ENCODE data around the gene AARSD1. TPM values are rescaled to one million over a fixed set of nuclear protein-coding genes. Genes with fewer than 3 reads are reported as not detected.
"Not testable (repeated sequence)": the region's sequence is repeated elsewhere in the genome, so short reads cannot be mapped to it uniquely, and the experiment has no call there.

The AARSD1 gene
- total RNA-seq, 1 experiment from 2014 or later, result 96.6 TPM

DNA sequence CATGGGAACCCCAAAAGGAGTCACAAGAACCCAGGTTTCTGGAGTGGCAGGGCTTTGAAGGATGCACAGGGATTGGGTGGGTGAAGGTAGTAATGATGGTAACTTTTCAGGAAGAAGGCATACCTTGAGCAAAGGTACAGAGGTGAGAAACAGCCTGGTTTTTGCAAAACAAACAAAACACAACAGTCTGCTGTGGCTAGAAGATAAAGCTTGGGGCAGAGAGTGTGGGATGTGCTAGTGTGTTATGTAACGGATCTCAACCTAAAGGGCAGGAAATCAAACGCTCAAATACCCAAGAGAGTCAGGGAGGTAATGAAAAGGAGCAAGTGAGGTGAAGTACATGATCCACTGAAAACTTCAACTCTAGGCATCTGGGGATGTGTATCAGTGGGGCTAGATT, 11.0 kb upstream of the AARSD1 start:
- H3K9me3 Mint-ChIP-seq (ENCODE audit: low read depth, unreplicated experiment), result no peaks in the 10 kb centered on the region
- H3K27me3 Mint-ChIP-seq (ENCODE audit: unreplicated experiment), result no peaks in the 10 kb centered on the region
- CTCF ChIA-PET, result interaction anchor here (0.7 kb wide), 1 partner anchor 11 kb away, joined by 7 read pairs; no protein-coding TSS in a partner anchor
- peaks cover 7% of the 10 kb centered on the region for H3K36me3 Mint-ChIP-seq (ENCODE audit: insufficient read depth, unreplicated experiment)
- no peak overlapping the region for H3K27ac Mint-ChIP-seq (ENCODE audit: unreplicated experiment)
- TF ChIP-seq, protein P1, sequence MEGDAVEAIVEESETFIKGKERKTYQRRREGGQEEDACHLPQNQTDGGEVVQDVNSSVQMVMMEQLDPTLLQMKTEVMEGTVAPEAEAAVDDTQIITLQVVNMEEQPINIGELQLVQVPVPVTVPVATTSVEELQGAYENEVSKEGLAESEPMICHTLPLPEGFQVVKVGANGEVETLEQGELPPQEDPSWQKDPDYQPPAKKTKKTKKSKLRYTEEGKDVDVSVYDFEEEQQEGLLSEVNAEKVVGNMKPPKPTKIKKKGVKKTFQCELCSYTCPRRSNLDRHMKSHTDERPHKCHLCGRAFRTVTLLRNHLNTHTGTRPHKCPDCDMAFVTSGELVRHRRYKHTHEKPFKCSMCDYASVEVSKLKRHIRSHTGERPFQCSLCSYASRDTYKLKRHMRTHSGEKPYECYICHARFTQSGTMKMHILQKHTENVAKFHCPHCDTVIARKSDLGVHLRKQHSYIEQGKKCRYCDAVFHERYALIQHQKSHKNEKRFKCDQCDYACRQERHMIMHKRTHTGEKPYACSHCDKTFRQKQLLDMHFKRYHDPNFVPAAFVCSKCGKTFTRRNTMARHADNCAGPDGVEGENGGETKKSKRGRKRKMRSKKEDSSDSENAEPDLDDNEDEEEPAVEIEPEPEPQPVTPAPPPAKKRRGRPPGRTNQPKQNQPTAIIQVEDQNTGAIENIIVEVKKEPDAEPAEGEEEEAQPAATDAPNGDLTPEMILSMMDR (IDR thresholded peaks at IDR 0.05; ENCODE audit: unreplicated experiment), result no peak
- H3K4me1 Mint-ChIP-seq (ENCODE audit: low read depth, unreplicated experiment), result peaks cover 9% of the 10 kb centered on the region
- no peak overlapping the region for H3K4me3 Mint-ChIP-seq (ENCODE audit: low read depth, unreplicated experiment)
- no TSS peak for BruUV-seq (replicated peaks)
- intact Hi-C loops (cut with micrococcal nuclease; ENCODE audit: unreplicated experiment), result no loop called here
- no peak for DNase-seq

GRCh38 chr17:42973323-42973722, 9.1 kb upstream of the AARSD1 start:
- BruUV-seq (replicated peaks); H3K36me3 Mint-ChIP-seq (ENCODE audit: insufficient read depth, unreplicated experiment); H3K4me1 Mint-ChIP-seq (ENCODE audit: low read depth, unreplicated experiment); H3K27ac Mint-ChIP-seq (ENCODE audit: unreplicated experiment); H3K4me3 Mint-ChIP-seq (ENCODE audit: low read depth, unreplicated experiment); H3K27me3 Mint-ChIP-seq (ENCODE audit: unreplicated experiment); intact Hi-C loops (cut with micrococcal nuclease; ENCODE audit: unreplicated experiment); CTCF ChIA-PET; DNase-seq; H3K9me3 Mint-ChIP-seq (ENCODE audit: low read depth, unreplicated experiment): not testable (repeated sequence)

- H3K4me3 Mint-ChIP-seq (ENCODE audit: low read depth, unreplicated experiment), result no peak overlapping the region
- H3K27me3 Mint-ChIP-seq (ENCODE audit: unreplicated experiment), result no peaks in the 10 kb centered on the region
- TF ChIP-seq, protein P1 (IDR thresholded peaks at IDR 0.05; ENCODE audit: unreplicated experiment), result no peak
- BruUV-seq (replicated peaks), result no TSS peak
- H3K4me1 Mint-ChIP-seq (ENCODE audit: low read depth, unreplicated experiment), result no peaks in the 10 kb centered on the region
- CTCF ChIA-PET, result interaction anchor here (1.0 kb wide), 1 partner anchor 8 kb away, joined by 3 read pairs; the partner anchor contains the start of genes PTGES3L and RUNDC1
- intact Hi-C loops (cut with micrococcal nuclease; ENCODE audit: unreplicated experiment), result no loop called here
- no peaks in the 10 kb centered on the region for H3K9me3 Mint-ChIP-seq (ENCODE audit: low read depth, unreplicated experiment)
- no peak overlapping the region for H3K27ac Mint-ChIP-seq (ENCODE audit: unreplicated experiment)
- no peaks in the 10 kb centered on the region for H3K36me3 Mint-ChIP-seq (ENCODE audit: insufficient read depth, unreplicated experiment)
- no peak for DNase-seq
Observed at GRCh38 chr17:42971589-42971988, 7.3 kb upstream of the AARSD1 start.

DNA sequence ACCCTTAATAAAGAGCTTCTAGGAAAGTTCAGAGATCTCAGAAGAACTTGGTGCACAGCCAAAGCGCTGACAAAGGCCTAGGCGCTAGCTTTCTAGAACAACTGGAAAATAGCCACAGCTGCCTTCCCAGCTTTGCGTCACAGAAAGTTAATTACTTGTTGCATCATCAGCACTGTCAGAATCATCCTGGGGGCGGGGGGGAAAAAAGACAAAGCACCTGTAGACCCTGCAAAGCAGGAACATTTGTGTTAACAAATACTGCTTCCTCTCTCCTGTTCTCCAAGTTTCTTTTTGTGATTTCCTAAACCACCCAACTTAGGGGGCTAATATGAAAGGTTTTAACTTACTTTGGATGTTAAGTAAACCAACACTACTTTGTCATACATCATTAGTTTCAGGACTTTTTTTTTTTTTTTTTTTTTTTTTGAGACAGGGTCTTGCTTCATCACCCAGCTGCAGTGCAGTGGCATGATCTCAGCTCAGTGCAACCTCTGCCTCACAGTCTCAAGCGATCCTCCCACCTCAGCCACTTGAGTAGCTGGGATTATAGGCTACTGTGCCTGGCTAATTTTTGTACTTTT, 4.8 kb upstream of the AARSD1 start:
- no TSS peak for BruUV-seq (replicated peaks)
- H3K27ac Mint-ChIP-seq (ENCODE audit: unreplicated experiment), result no peak overlapping the region
- no peaks in the 10 kb centered on the region for H3K27me3 Mint-ChIP-seq (ENCODE audit: unreplicated experiment)
- intact Hi-C loops (cut with micrococcal nuclease; ENCODE audit: unreplicated experiment), result no loop called here
- no peak for DNase-seq
- TF ChIP-seq, protein P1 (IDR thresholded peaks at IDR 0.05; ENCODE audit: unreplicated experiment), result no peak
- no peaks in the 10 kb centered on the region for H3K9me3 Mint-ChIP-seq (ENCODE audit: low read depth, unreplicated experiment)
- CTCF ChIA-PET, result no interaction called here
- H3K4me1 Mint-ChIP-seq (ENCODE audit: low read depth, unreplicated experiment), result no peaks in the 10 kb centered on the region
- H3K4me3 Mint-ChIP-seq (ENCODE audit: low read depth, unreplicated experiment), result no peak overlapping the region
- peaks cover 15% of the 10 kb centered on the region for H3K36me3 Mint-ChIP-seq (ENCODE audit: insufficient read depth, unreplicated experiment)

DNA sequence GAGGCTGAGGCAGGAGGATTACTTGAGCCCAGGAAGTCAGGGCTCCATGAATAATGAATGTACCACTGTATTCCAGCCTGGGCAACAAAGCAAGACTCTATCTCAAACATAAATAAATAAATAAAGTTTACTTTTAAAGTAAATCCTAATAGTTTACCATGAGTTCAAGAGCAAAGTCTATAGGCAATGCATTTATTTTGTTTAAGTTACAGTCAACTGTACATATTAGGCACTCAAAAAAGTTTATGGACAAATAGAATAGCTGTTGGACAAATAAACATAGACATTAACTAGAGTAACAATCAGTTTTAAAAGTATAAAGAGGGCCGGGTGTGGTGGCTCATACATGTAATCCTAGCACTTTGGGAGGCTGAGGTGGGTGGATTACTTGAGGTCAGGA, 3.7 kb upstream of the AARSD1 start:
- H3K27me3 Mint-ChIP-seq (ENCODE audit: unreplicated experiment), result no peaks in the 10 kb centered on the region
- DNase-seq, result no peak
- H3K4me1 Mint-ChIP-seq (ENCODE audit: low read depth, unreplicated experiment), result peaks cover 11% of the 10 kb centered on the region
- peaks cover 19% of the 10 kb centered on the region for H3K36me3 Mint-ChIP-seq (ENCODE audit: insufficient read depth, unreplicated experiment)
- BruUV-seq (replicated peaks), result no TSS peak
- H3K27ac Mint-ChIP-seq (ENCODE audit: unreplicated experiment), result no peak overlapping the region
- no peaks in the 10 kb centered on the region for H3K9me3 Mint-ChIP-seq (ENCODE audit: low read depth, unreplicated experiment)
- TF ChIP-seq, protein P1 (IDR thresholded peaks at IDR 0.05; ENCODE audit: unreplicated experiment), result no peak
- intact Hi-C loops (cut with micrococcal nuclease; ENCODE audit: unreplicated experiment), result no loop called here
- CTCF ChIA-PET, result no interaction called here
- no peak overlapping the region for H3K4me3 Mint-ChIP-seq (ENCODE audit: low read depth, unreplicated experiment)
